HEK293 (cell line): ENCODE data around the gene CAPRIN2.

Experiments
- CTCF ChIA-PET: fragments of 350-600 bp; formaldehyde crosslinking; extraction: SDS; loops from one replicate; lab custom pipeline; 2021; ENCODE audit warnings: antibody characterized with exemption; lab: Yijun Ruan, JAX
- POLR2A ChIA-PET: fragments of 300-600 bp; formaldehyde crosslinking; extraction: SDS; loops from one replicate; lab custom pipeline; 2020; ENCODE audit warnings: antibody characterized with exemption, inconsistent platforms; lab: Yijun Ruan, JAX
- H3K27ac ChIP-seq: fragments of 200-500 bp; sonication (Bioruptor generic); 2 replicates; pipeline ENCODE4 v1.5.1; 2014; ENCODE audit warnings: low read depth, low read length, control low read depth, inconsistent platforms; ENCODE audit errors: extremely low read depth
- H3K36me3 ChIP-seq, 2 experiments: fragments of 200-500 bp in 1 of 2; sonication (Bioruptor generic) in 1 of 2; 1 replicate in 1 of 2; 2 replicates in 1 of 2; pipeline ENCODE4 v1.5.1; 2014 to 2017; ENCODE audit warnings: inconsistent platforms in 2 of 2, low read length in 2 of 2; ENCODE audit not compliant: control insufficient read depth in 2 of 2, insufficient read depth in 1 of 2
- H3K4me1 ChIP-seq: fragments of 200-500 bp; sonication (Bioruptor generic); 2 replicates; pipeline ENCODE4 v1.5.1; 2014; ENCODE audit warnings: mild to moderate bottlenecking, low read length, inconsistent platforms; ENCODE audit not compliant: control insufficient read depth, insufficient read depth
- H3K4me3 ChIP-seq: 2 replicates; pipeline ENCODE4 v1.5.1; 2011; ENCODE audit warnings: low read depth, mild to moderate bottlenecking, control low read depth, low read length, moderate library complexity
- H3K9me3 ChIP-seq: fragments of 200-500 bp; sonication (Bioruptor generic); 2 replicates; pipeline ENCODE4 v1.5.1; 2014; ENCODE audit warnings: low read depth, low read length, inconsistent platforms; ENCODE audit not compliant: control insufficient read depth, insufficient read depth
- GLI4 ChIP-seq: fragments of 450-650 bp; formaldehyde crosslinking; IDR thresholded peaks from 2 replicates; pipeline ENCODE4 v1.5.1; 2016; ENCODE audit warnings: missing biosample characterization, missing genetic modification characterization
- HOXC10 ChIP-seq: sonication (generic); formaldehyde crosslinking; IDR thresholded peaks from 2 replicates; pipeline ENCODE4 v1.8.1; 2023; ENCODE audit warnings: mild to moderate bottlenecking, missing genetic modification reagents
- KLF16 ChIP-seq: fragments of 450-650 bp; formaldehyde crosslinking; IDR thresholded peaks from 2 replicates; pipeline ENCODE4 v1.5.1; 2017; ENCODE audit warnings: missing biosample characterization, missing genetic modification characterization
- SP7 ChIP-seq: fragments of 450-650 bp; formaldehyde crosslinking; IDR thresholded peaks from 2 replicates; pipeline ENCODE4 v1.5.1; 2016; ENCODE audit warnings: missing biosample characterization, missing genetic modification characterization
- ZBTB17 ChIP-seq: fragments of 450-650 bp; formaldehyde crosslinking; IDR thresholded peaks from 2 replicates; pipeline ENCODE4 v1.5.1; 2016; ENCODE audit warnings: missing biosample characterization, missing genetic modification characterization
- ZBTB48 ChIP-seq: fragments of 450-650 bp; formaldehyde crosslinking; IDR thresholded peaks from 2 replicates; pipeline ENCODE4 v1.5.1; 2016; ENCODE audit warnings: missing biosample characterization, missing genetic modification characterization
- ZBTB8A ChIP-seq: fragments of 450-650 bp; formaldehyde crosslinking; IDR thresholded peaks from 2 replicates; pipeline ENCODE4 v1.5.1; 2016; ENCODE audit warnings: missing biosample characterization, missing genetic modification characterization
- ZIC2 ChIP-seq: fragments of 450-650 bp; formaldehyde crosslinking; IDR thresholded peaks from 2 replicates; pipeline ENCODE4 v1.5.1; 2016; ENCODE audit warnings: missing biosample characterization, missing genetic modification characterization
- ZNF133 ChIP-seq: fragments of 450-650 bp; formaldehyde crosslinking; IDR thresholded peaks from 2 replicates; pipeline ENCODE4 v1.5.1; 2016; ENCODE audit warnings: missing biosample characterization, missing genetic modification characterization
- ZNF174 ChIP-seq: fragments of 450-650 bp; formaldehyde crosslinking; IDR thresholded peaks from 2 replicates; pipeline ENCODE4 v1.5.0; 2017; ENCODE audit warnings: missing biosample characterization, mild to moderate bottlenecking, missing genetic modification characterization
- ZNF335 ChIP-seq: fragments of 450-650 bp; formaldehyde crosslinking; conservative IDR thresholded peaks from 2 replicates; pipeline ENCODE4 v1.5.1; 2016; ENCODE audit warnings: missing biosample characterization, missing genetic modification characterization
- ZNF341 ChIP-seq: fragments of 450-650 bp; formaldehyde crosslinking; IDR thresholded peaks from 2 replicates; pipeline ENCODE4; 2016; ENCODE audit warnings: low read depth, missing biosample characterization, missing genetic modification characterization
- ZNF426 ChIP-seq: fragments of 450-650 bp; formaldehyde crosslinking; IDR thresholded peaks from 2 replicates; pipeline ENCODE4 v1.5.1; 2017; ENCODE audit warnings: missing biosample characterization, missing genetic modification characterization, mild to moderate bottlenecking, inconsistent platforms, moderate library complexity
- ZNF501 ChIP-seq: fragments of 450-650 bp; formaldehyde crosslinking; IDR thresholded peaks from 2 replicates; pipeline ENCODE4 v1.5.1; 2016; ENCODE audit warnings: missing biosample characterization, missing genetic modification characterization
- ZNF555 ChIP-seq: fragments of 450-650 bp; formaldehyde crosslinking; conservative IDR thresholded peaks from 2 replicates; pipeline ENCODE4 v1.5.1; 2017; ENCODE audit warnings: missing biosample characterization, mild to moderate bottlenecking, missing genetic modification characterization, inconsistent platforms
- ZNF664 ChIP-seq: fragments of 450-650 bp; formaldehyde crosslinking; IDR thresholded peaks from 2 replicates; pipeline ENCODE4 v1.5.1; 2016; ENCODE audit warnings: missing biosample characterization, missing genetic modification characterization
- TF ChIP-seq, protein P1 (sequence below): fragments of 450-650 bp; formaldehyde crosslinking; IDR thresholded peaks from 2 replicates; pipeline ENCODE4 v1.5.1; 2016; ENCODE audit warnings: missing biosample characterization, missing genetic modification characterization
- TF ChIP-seq, protein P2 (sequence below): fragments of 450-650 bp; formaldehyde crosslinking; IDR thresholded peaks from 2 replicates; pipeline ENCODE4 v1.5.1; 2016; ENCODE audit warnings: missing biosample characterization, missing genetic modification characterization
- TF ChIP-seq, protein P3 (sequence below): fragments of 450-650 bp; formaldehyde crosslinking; conservative IDR thresholded peaks from 2 replicates; pipeline ENCODE4 v1.5.1; 2016; ENCODE audit warnings: low read depth, missing biosample characterization, missing genetic modification characterization
- TF ChIP-seq, protein P4 (sequence below): sonication (generic); formaldehyde crosslinking; IDR thresholded peaks from 2 replicates; pipeline ENCODE4 v1.8.1; 2022; ENCODE audit warnings: mild to moderate bottlenecking, moderate library complexity, missing genetic modification reagents

The CAPRIN2 gene

DNA sequence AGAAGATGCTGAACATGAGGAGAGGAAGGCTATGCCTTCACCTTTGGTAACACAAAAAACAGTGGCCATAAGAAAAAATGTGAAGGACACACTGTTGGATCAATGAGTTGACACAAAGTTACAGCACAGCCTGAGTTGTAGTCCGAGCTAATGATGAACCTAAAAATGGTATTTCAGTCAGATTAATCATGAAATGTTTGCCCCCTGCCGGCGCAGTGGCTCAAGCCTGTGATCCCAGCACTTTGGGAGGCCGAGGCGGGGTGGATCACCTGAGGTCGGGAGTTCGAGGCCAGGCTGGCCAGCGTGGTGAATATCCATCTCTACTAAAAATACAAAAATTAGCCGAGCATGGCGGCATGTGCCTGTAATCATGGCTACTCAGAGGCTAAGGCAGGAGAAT, 1.3 kb upstream of the CAPRIN2 start:
- no peaks in the 10 kb centered on the region for H3K9me3 ChIP-seq
- H3K4me3 ChIP-seq: no peak overlapping the region
- peaks cover 0 to 6% of the 10 kb centered on the region in 2 experiments; a peak in 1 of 3 replicates for H3K36me3 ChIP-seq
- no peak for TF ChIP-seq ZNF426 (tag by site-specific recombination)
- TF ChIP-seq ZNF664 (tag by site-specific recombination): no peak
- no peak for TF ChIP-seq ZBTB17 (tag by site-specific recombination)
- ChIA-PET POLR2A (interaction anchor here (1.5 to 3.8 kb wide), 2 partner anchors 11 to 40 kb away, joined by 5 to 33 read pairs; no protein-coding TSS in a partner anchor), CTCF (interaction anchor here (2.1 to 6.0 kb wide), 2 partner anchors 12 to 51 kb away, joined by 4 to 24 read pairs; no protein-coding TSS in a partner anchor)
- H3K27ac ChIP-seq: no peak overlapping the region
- H3K4me1 ChIP-seq: 0 out of 2 replicates have a peak, but pooled peaks cover 4% of the 10 kb centered on the region

DNA sequence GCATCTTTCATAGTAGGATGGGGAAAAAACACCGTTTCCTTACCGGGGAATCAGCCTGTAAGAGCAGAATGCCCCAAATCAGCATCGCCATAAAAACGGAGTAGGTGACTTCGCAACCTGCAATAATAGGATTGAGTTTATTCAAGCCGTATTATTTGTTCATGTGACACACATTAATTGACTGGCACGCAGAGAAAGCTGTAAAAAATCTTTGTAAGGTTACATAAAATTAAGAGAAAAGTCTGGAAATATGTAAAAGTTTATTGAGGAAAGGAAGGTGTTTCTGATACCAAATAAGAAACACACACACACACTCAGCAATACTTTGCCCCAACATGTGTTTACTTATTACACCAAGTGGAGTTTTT, 628 bp upstream of the CAPRIN2 start:
- H3K9me3 ChIP-seq: no peaks in the 10 kb centered on the region
- 0 out of 2 replicates have a peak, but pooled peaks have one; percentile 27 for TF ChIP-seq KLF16 (tag by site-specific recombination)
- TF ChIP-seq, protein P1, sequence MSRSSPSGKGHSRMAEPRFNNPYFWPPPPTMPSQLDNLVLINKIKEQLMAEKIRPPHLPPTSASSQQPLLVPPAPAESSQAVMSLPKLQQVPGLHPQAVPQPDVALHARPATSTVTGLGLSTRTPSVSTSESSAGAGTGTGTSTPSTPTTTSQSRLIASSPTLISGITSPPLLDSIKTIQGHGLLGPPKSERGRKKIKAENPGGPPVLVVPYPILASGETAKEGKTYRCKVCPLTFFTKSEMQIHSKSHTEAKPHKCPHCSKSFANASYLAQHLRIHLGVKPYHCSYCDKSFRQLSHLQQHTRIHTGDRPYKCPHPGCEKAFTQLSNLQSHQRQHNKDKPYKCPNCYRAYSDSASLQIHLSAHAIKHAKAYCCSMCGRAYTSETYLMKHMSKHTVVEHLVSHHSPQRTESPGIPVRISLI: 0 out of 2 replicates have a peak, but pooled peaks have one; percentile 3
- no peak for TF ChIP-seq ZIC2 (tag by site-specific recombination)
- TF ChIP-seq ZNF133 (tag by site-specific recombination): no peak
- TF ChIP-seq ZBTB8A (tag by site-specific recombination): 0 out of 2 replicates have a peak, but pooled peaks have one; percentile 7
- TF ChIP-seq, protein P2, sequence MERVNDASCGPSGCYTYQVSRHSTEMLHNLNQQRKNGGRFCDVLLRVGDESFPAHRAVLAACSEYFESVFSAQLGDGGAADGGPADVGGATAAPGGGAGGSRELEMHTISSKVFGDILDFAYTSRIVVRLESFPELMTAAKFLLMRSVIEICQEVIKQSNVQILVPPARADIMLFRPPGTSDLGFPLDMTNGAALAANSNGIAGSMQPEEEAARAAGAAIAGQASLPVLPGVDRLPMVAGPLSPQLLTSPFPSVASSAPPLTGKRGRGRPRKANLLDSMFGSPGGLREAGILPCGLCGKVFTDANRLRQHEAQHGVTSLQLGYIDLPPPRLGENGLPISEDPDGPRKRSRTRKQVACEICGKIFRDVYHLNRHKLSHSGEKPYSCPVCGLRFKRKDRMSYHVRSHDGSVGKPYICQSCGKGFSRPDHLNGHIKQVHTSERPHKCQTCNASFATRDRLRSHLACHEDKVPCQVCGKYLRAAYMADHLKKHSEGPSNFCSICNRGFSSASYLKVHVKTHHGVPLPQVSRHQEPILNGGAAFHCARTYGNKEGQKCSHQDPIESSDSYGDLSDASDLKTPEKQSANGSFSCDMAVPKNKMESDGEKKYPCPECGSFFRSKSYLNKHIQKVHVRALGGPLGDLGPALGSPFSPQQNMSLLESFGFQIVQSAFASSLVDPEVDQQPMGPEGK: no peak
- 0 out of 2 replicates have a peak, but pooled peaks have one; percentile 17 for TF ChIP-seq ZNF501
- TF ChIP-seq GLI4 (tag by site-specific recombination): 0 out of 2 replicates have a peak, but pooled peaks have one; percentile 3
- peak; percentile 8 for TF ChIP-seq SP7 (tag by site-specific recombination)
- TF ChIP-seq ZNF341 (tag by site-specific recombination): peak; percentile 5; the same call in 1 of the 2 replicates
- no peak for TF ChIP-seq ZNF555 (tag by site-specific recombination)
- TF ChIP-seq ZNF335 (tag by site-specific recombination): peak; percentile 70
- H3K4me3 ChIP-seq: peak overlapping the region; percentile 83
- POLR2A ChIA-PET: interaction anchor here (0.7 to 3.8 kb wide), 7 partner anchors 9 to 135 kb away, joined by 3 to 33 read pairs (median 3); partner anchors contain the start of gene IPO8
- H3K36me3 ChIP-seq: peaks cover 0 to 12% of the 10 kb centered on the region in 2 experiments; a peak in 1 of 3 replicates
- CTCF ChIA-PET: interaction anchor here (1.0 to 6.0 kb wide), 3 partner anchors 12 to 54 kb away, joined by 3 to 24 read pairs (median 4); no protein-coding TSS in a partner anchor
- peak overlapping the region; percentile 62; the same call in 1 of the 2 replicates for H3K27ac ChIP-seq
- H3K4me1 ChIP-seq: 0 out of 2 replicates have a peak, but pooled peaks cover 4% of the 10 kb centered on the region

DNA sequence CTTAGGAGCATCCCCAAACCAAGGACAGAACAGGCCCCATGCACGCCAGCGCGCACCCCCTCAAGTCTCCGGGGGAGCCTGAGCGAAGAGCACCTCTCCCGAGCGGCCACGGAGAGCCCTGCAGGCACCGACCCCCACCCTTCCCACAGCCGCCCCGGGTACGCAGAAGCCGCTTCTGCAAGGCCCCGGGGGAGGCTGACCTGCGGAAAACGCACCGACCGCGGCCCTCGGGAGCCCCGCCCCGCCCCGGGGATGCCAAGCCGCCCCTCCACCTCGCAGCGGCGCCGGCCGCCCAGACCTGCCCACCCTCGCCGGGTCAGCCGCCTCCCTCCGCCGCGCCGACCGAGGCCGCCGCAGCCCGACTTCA, 385 bp downstream of the CAPRIN2 start:
- no peaks in the 10 kb centered on the region for H3K9me3 ChIP-seq
- ChIA-PET CTCF (interaction anchor here (1.1 to 6.0 kb wide), 3 partner anchors 52 to 59 kb away, joined by 5 to 24 read pairs (median 6); no protein-coding TSS in a partner anchor), POLR2A (interaction anchor here (1.0 to 3.8 kb wide), 8 partner anchors 8 to 59 kb away, joined by 3 to 33 read pairs (median 4); partner anchors contain the start of gene IPO8)
- 0 out of 2 replicates have a peak, but pooled peaks cover 4% of the 10 kb centered on the region for H3K4me1 ChIP-seq
- H3K36me3 ChIP-seq: peaks cover 0 to 15% of the 10 kb centered on the region in 2 experiments; a peak in 1 of 3 replicates
- peak overlapping the region; percentile 83 for H3K4me3 ChIP-seq
- H3K27ac ChIP-seq: peak overlapping the region; percentile 74
- TF ChIP-seq ZBTB48 (0 out of 2 replicates have a peak, but pooled peaks have one; percentile 6), HOXC10 (peak; percentile 49; the same call in 1 of the 2 replicates), ZNF174 (tag by site-specific recombination) (no peak), ZNF341 (tag by site-specific recombination) (peak; percentile 68)
- TF ChIP-seq, protein P3, sequence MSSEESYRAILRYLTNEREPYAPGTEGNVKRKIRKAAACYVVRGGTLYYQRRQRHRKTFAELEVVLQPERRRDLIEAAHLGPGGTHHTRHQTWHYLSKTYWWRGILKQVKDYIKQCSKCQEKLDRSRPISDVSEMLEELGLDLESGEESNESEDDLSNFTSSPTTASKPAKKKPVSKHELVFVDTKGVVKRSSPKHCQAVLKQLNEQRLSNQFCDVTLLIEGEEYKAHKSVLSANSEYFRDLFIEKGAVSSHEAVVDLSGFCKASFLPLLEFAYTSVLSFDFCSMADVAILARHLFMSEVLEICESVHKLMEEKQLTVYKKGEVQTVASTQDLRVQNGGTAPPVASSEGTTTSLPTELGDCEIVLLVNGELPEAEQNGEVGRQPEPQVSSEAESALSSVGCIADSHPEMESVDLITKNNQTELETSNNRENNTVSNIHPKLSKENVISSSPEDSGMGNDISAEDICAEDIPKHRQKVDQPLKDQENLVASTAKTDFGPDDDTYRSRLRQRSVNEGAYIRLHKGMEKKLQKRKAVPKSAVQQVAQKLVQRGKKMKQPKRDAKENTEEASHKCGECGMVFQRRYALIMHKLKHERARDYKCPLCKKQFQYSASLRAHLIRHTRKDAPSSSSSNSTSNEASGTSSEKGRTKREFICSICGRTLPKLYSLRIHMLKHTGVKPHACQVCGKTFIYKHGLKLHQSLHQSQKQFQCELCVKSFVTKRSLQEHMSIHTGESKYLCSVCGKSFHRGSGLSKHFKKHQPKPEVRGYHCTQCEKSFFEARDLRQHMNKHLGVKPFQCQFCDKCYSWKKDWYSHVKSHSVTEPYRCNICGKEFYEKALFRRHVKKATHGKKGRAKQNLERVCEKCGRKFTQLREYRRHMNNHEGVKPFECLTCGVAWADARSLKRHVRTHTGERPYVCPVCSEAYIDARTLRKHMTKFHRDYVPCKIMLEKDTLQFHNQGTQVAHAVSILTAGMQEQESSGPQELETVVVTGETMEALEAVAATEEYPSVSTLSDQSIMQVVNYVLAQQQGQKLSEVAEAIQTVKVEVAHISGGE (tag by site-specific recombination): peak; percentile 74
- TF ChIP-seq, protein P4, sequence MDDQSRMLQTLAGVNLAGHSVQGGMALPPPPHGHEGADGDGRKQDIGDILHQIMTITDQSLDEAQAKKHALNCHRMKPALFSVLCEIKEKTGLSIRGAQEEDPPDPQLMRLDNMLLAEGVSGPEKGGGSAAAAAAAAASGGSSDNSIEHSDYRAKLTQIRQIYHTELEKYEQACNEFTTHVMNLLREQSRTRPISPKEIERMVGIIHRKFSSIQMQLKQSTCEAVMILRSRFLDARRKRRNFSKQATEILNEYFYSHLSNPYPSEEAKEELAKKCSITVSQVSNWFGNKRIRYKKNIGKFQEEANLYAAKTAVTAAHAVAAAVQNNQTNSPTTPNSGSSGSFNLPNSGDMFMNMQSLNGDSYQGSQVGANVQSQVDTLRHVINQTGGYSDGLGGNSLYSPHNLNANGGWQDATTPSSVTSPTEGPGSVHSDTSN (CRISPR knock-in tag): peak; percentile 20; the same call in 1 of the 2 replicates
- TF ChIP-seq, protein P2: peak; percentile 69; the same call in 1 of the 2 replicates
